PFSK-1 (cell line): ENCODE results near the gene THSD4.

Experiments used
- POLR2AphosphoS5 ChIP-seq: IDR thresholded peaks from 2 replicates; pipeline ENCODE4 v1.6.1; 2012; ENCODE audit warnings: low read depth, mild to moderate bottlenecking, control low read depth, low read length, moderate library complexity
- SIN3A ChIP-seq: IDR thresholded peaks from 2 replicates; pipeline ENCODE4 v1.6.1; 2012; ENCODE audit warnings: mild to moderate bottlenecking, low read length, moderate library complexity, borderline replicate concordance; ENCODE audit not compliant: insufficient read depth
- TF ChIP-seq, protein P1 (sequence below), 2 experiments: IDR thresholded peaks; 2 replicates each; pipeline versions ENCODE4 v1.6.1 to v1.8.0; 2011 to 2012; ENCODE audit warnings: low read depth in 2 of 2, low read length in 2 of 2, control low read depth in 1 of 2, inconsistent platforms in 1 of 2, mild to moderate bottlenecking in 1 of 2, moderate library complexity in 1 of 2; ENCODE audit not compliant: insufficient read depth in 1 of 2

GRCh38 chr15:71223516-71223915, 108.2 kb downstream of the THSD4 start:
- TF ChIP-seq POLR2AphosphoS5: no peak
- no peak for TF ChIP-seq SIN3A
- TF ChIP-seq, protein P1, sequence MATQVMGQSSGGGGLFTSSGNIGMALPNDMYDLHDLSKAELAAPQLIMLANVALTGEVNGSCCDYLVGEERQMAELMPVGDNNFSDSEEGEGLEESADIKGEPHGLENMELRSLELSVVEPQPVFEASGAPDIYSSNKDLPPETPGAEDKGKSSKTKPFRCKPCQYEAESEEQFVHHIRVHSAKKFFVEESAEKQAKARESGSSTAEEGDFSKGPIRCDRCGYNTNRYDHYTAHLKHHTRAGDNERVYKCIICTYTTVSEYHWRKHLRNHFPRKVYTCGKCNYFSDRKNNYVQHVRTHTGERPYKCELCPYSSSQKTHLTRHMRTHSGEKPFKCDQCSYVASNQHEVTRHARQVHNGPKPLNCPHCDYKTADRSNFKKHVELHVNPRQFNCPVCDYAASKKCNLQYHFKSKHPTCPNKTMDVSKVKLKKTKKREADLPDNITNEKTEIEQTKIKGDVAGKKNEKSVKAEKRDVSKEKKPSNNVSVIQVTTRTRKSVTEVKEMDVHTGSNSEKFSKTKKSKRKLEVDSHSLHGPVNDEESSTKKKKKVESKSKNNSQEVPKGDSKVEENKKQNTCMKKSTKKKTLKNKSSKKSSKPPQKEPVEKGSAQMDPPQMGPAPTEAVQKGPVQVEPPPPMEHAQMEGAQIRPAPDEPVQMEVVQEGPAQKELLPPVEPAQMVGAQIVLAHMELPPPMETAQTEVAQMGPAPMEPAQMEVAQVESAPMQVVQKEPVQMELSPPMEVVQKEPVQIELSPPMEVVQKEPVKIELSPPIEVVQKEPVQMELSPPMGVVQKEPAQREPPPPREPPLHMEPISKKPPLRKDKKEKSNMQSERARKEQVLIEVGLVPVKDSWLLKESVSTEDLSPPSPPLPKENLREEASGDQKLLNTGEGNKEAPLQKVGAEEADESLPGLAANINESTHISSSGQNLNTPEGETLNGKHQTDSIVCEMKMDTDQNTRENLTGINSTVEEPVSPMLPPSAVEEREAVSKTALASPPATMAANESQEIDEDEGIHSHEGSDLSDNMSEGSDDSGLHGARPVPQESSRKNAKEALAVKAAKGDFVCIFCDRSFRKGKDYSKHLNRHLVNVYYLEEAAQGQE (IDR thresholded peaks at IDR 0.05; ENCODE audit: insufficient read depth in 1 of 2, low read depth in 2 of 2, low read length in 2 of 2): no peak
